Nephron progenitor cell (in vitro differentiated cells): ENCODE measurements around the gene TTYH3.
A peak's percentile ranks its signal among the peaks of the same experiment; 100 is the strongest.
"Not testable (repeated sequence)": the region's sequence is repeated elsewhere in the genome, so short reads cannot be mapped to it uniquely, and the experiment has no call there.

ENCODE experiments used
- DNase-seq: peaks from one replicate; pipeline ENCODE4 v3.0.0; 2021
- H3K27ac Mint-ChIP-seq: 2 replicates; pipeline ENCODE4 v1.8.0; 2021; ENCODE audit warnings: mild to moderate bottlenecking, moderate library complexity, mixed read lengths
- H3K27me3 Mint-ChIP-seq: 2 replicates; pipeline ENCODE4 v1.8.0; 2021; ENCODE audit warnings: mild to moderate bottlenecking, low read depth, mixed read lengths; ENCODE audit not compliant: poor library complexity
- H3K36me3 Mint-ChIP-seq: 2 replicates; pipeline ENCODE4 v1.8.0; 2021; ENCODE audit warnings: low read depth, mixed read lengths
- H3K4me1 Mint-ChIP-seq: 2 replicates; pipeline ENCODE4 v1.8.0; 2021; ENCODE audit warnings: mixed read lengths
- H3K4me3 Mint-ChIP-seq: 2 replicates; pipeline ENCODE4 v1.8.0; 2021; ENCODE audit warnings: mild to moderate bottlenecking, moderate library complexity, mixed read lengths
- H3K9me3 Mint-ChIP-seq: 2 replicates; pipeline ENCODE4 v1.8.0; 2021; ENCODE audit warnings: mild to moderate bottlenecking, moderate library complexity, mixed read lengths
- TF ChIP-seq, protein P1 (sequence below): fragments of 200-600 bp; sonication (generic); IDR thresholded peaks from 2 replicates; pipeline ENCODE4 v1.5.0; 2021; ENCODE audit warnings: antibody characterized with exemption

TTYH3 gene

DNA sequence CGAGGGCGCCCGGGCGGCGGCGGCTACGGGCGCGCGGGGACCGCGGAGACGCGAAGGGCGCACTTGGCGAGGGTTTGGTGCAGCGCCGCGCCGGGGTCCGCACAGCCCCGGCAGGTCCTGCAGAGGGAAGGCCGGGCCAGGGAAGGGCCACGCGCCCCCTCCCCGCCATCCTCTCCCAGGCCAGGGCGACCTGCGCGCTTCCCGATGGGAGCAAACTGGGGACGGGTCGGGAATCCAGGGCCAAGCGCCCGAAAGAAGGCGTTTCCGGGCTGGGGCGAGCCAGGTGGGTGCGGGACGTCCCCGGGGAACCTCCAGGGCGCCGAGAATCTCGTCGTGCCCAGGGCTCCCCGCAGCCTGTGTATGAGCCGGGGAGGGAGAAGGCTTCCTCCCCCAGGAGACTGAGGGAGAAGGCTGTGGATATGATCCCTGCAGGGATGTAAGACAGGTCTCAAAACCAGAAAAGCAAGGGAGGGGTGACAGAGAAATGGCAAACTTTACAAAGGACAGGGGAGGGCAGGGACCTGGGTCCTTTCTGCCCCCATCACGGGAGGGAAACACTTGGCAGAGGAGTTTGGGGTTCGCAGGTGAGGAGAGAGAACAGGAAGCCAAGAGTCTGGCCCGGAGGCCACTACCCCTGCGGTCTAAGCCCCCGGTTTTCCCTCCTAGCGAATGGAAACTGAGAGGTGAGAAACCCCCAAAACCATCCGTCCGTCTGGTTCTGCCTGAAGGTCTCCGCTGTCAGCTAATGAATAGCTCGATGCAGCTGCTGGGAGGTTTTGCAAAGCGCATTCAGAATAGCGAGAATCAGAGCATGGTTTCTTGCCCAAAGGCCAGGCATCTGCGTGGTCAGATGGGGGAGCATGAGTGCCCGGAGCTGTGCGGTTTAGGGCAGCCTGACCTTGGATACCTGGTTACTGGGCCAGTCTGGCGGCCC, 56.9 kb downstream of the TTYH3 start:
- H3K4me3 Mint-ChIP-seq = peak overlapping the region; percentile 54
- H3K27me3 Mint-ChIP-seq = peaks cover 78% of the 10 kb centered on the region
- peaks cover 7% of the 10 kb centered on the region for H3K4me1 Mint-ChIP-seq
- no peaks in the 10 kb centered on the region for H3K36me3 Mint-ChIP-seq
- no peaks in the 10 kb centered on the region for H3K9me3 Mint-ChIP-seq
- no peak overlapping the region for H3K27ac Mint-ChIP-seq
- TF ChIP-seq, protein P1, sequence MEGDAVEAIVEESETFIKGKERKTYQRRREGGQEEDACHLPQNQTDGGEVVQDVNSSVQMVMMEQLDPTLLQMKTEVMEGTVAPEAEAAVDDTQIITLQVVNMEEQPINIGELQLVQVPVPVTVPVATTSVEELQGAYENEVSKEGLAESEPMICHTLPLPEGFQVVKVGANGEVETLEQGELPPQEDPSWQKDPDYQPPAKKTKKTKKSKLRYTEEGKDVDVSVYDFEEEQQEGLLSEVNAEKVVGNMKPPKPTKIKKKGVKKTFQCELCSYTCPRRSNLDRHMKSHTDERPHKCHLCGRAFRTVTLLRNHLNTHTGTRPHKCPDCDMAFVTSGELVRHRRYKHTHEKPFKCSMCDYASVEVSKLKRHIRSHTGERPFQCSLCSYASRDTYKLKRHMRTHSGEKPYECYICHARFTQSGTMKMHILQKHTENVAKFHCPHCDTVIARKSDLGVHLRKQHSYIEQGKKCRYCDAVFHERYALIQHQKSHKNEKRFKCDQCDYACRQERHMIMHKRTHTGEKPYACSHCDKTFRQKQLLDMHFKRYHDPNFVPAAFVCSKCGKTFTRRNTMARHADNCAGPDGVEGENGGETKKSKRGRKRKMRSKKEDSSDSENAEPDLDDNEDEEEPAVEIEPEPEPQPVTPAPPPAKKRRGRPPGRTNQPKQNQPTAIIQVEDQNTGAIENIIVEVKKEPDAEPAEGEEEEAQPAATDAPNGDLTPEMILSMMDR = no peak
- peak; percentile 41 for DNase-seq

DNA sequence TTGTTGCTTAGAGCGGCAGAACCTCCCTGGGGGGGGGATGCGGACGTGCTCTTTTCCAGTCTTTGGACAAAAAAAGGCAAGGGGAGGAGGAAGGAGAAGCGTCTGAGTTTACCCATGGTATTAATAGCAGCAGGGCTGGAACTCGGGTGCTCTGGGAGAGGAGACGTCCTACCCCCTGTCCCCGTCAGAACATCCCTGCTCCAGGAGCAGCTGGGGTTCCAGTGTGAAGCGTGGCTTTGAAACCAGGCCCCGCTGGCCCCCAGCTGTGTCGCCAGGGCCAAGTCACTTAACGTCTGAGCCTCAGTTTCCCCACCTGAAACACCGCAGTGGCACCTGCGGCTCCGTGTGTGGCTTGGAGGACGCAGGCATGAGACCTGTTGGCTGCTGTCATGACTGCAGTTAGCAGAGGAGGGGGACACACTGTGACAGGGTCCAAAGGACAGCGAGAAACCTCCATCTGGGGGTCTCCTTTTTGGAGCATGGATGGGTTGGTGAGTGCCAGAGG, 57.6 kb downstream of the TTYH3 start:
- Mint-ChIP-seq H3K4me1 (peaks cover 14% of the 10 kb centered on the region), H3K4me3 (no peak overlapping the region), H3K27me3 (peaks cover 78% of the 10 kb centered on the region), H3K9me3 (no peaks in the 10 kb centered on the region), H3K27ac (no peak overlapping the region), H3K36me3 (no peaks in the 10 kb centered on the region)
- TF ChIP-seq, protein P1 = no peak
- no peak for DNase-seq

DNA sequence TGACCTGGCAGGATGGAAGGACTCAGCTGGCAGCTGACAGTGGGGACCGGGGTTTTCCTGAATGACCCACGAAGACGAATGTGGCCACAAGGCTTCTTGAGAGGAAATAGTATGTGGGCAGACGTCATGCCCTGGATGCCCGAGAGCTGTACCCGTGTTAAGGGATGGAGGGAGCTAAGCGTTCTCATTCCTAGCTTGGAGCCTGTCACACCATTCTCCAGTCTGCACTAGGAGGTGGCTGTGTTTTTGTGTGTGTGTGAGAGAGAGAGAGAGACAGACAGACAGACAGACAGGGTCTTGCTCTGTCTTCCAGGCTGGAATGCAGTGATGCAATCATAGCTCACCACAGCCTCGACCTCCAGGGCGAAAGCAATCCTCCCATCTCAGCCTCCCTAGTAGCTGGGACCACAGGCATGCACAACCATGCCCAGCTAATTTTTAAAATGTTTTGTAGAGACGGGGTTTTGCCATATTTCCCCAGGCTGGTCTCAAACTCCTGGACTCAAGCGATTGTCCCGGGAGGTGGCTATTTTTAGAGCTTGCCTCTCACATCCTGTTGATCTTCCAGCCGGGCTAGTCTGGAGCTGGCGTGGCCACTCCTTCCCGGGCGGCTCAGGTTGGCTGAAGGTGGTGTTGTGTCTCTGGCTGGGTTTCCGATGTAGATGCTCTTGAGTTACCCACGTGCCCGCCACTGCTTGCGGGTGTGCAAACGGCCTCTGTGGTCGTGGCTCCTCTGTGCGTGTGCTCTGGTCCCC, 58.3 kb downstream of the TTYH3 start:
- Mint-ChIP-seq H3K9me3 (no peaks in the 10 kb centered on the region), H3K4me1 (peaks cover 14% of the 10 kb centered on the region), H3K27ac (no peak overlapping the region), H3K36me3 (no peaks in the 10 kb centered on the region), H3K4me3 (no peak overlapping the region), H3K27me3 (peaks cover 73% of the 10 kb centered on the region)
- TF ChIP-seq, protein P1 = no peak
- DNase-seq = no peak

DNA sequence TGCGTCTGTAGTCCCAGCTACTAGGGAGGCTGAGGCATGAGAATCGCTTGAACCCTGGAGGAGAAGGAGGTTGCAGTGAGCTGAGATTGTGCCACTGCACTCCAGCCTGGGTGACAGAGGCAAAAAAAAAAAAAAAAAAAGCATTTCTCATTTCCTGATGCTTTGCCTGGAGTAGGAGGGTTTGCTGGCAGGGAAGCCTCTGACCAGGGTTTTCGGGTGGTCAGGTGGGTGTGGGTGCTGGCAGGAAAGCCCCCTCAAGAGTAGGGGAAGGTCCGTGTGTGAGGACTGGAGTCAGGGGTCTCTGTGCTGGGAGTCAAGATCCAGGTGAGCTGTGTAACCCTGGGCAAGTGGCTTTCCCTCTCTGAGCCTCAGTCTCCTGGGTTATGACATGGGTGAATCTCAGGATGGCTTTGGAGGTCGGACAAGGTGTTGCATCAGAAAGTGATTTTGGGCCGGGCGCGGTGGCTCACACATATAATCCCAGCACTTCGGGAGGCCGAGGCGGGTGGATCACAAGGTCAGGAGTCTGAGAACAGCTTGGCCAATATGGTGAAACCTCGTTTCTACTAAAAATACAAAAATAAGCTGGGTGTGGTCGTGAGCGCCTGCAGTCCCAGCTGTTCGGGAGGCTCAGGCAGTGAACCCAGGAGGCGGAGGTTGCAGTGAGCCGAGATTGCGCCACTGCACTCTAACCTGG, 59.4 kb downstream of the TTYH3 start:
- DNase-seq = no peak
- Mint-ChIP-seq H3K36me3 (no peaks in the 10 kb centered on the region), H3K9me3 (no peaks in the 10 kb centered on the region), H3K4me3 (no peak overlapping the region), H3K4me1 (peaks cover 14% of the 10 kb centered on the region), H3K27ac (no peak overlapping the region), H3K27me3 (peaks cover 63% of the 10 kb centered on the region)
- TF ChIP-seq, protein P1 = no peak

DNA sequence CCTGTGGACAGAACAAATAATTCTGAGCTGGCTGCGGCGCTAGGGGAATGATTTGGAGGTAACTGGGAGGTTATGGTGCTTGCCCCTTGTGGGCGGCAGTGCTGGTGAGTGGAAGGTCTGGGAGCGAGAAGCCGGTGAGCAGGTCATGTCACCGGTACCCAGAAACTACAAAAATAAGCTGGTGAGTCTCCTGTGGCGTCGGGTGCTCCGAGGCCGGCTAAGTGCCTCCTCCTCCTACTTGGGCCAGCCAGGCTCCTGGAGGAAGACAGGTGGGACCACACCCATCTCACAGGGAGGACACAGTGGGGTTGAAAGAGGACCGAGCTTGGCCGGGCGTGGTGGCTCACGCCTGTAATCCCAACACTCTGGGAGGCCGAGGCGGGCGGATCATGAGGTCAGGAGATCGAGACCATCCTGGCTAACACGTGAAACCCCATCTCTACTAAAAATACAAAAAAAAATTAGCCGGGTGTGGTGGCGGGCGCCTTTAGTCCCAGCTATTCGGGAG, 60.2 kb downstream of the TTYH3 start:
- DNase-seq, H3K9me3 Mint-ChIP-seq, H3K4me3 Mint-ChIP-seq, H3K36me3 Mint-ChIP-seq, H3K27ac Mint-ChIP-seq: not testable (repeated sequence)
- Mint-ChIP-seq H3K27me3 (peaks cover 54% of the 10 kb centered on the region), H3K4me1 (peaks cover 14% of the 10 kb centered on the region)
